HepG2 (cell line): Measurements from ENCODE around the gene DNM3. TPM values are rescaled to one million over a fixed set of nuclear protein-coding genes. Genes with fewer than 3 reads are reported as not detected.

Experiments
- ATAC-seq: fragments of 200-7000 bp; cut with Tn5 transposase; 3 replicates; pipeline ENCODE4 v1.9.1; 2020; ENCODE audit warnings: mild to moderate bottlenecking, moderate library complexity
- BruUV-seq: library from RNA; stranded (reverse); fragments of 400-500 nt; replicated peaks from 2 replicates; lab custom pipeline; 2021; lab: Mats Ljungman, UMichigan
- CTCF ChIA-PET: fragments of 300-600 bp; formaldehyde crosslinking; extraction: SDS; loops from one replicate; lab custom pipeline; 2021; ENCODE audit warnings: low total read pairs, inconsistent platforms, low intra/inter-chr PET ratio; lab: Yijun Ruan, JAX
- POLR2A ChIA-PET: fragments of 350-600 bp; sonication (Branson Sonifier 250); formaldehyde crosslinking; loops from one replicate; lab custom pipeline; 2020; ENCODE audit warnings: antibody characterized with exemption, inconsistent platforms; lab: Yijun Ruan, JAX
- DNase-seq: peaks from one replicate; pipeline ENCODE4 v3.0.0-alpha.2; 2015; ENCODE audit warnings: low spot score
- FAIRE-seq: peaks from 3 replicates; lab custom pipeline; 2011; peaks lifted over from hg19 to GRCh38; lab: Jason Lieb, UNC
- H2AFZ ChIP-seq: one replicate; pipeline ENCODE4 v1.6.1; 2011; ENCODE audit warnings: low read length, inconsistent platforms
- H3K27ac ChIP-seq: fragments of 300-600 bp; 3 replicates; pipeline ENCODE4 v1.8.0; 2011; ENCODE audit warnings: mixed run types, mild to moderate bottlenecking, mixed read lengths, low read length, inconsistent platforms; ENCODE audit not compliant: insufficient read depth; ENCODE audit errors: extremely low read length
- H3K27me3 ChIP-seq, 2 experiments: fragments of 200-600 bp in 1 of 2; 2 replicates in 1 of 2; 3 replicates in 1 of 2; pipeline versions ENCODE4 v1.6.0 to v1.8.0; 2011; ENCODE audit warnings: low read length in 2 of 2, mild to moderate bottlenecking in 2 of 2, moderate library complexity in 2 of 2, inconsistent platforms in 1 of 2; ENCODE audit not compliant: insufficient read depth in 2 of 2, control insufficient read depth in 1 of 2
- H3K36me3 ChIP-seq, 2 experiments: fragments of 200-600 bp in 1 of 2; replicated peaks in 1 of 2; 2 replicates in 1 of 2; 3 replicates in 1 of 2; pipeline versions ENCODE4 v1.5.1 to v1.8.0; 2011; ENCODE audit warnings: low read length in 2 of 2, inconsistent platforms in 1 of 2; ENCODE audit not compliant: insufficient read depth in 2 of 2, control insufficient read depth in 1 of 2
- H3K4me1 ChIP-seq: 2 replicates; pipeline ENCODE4 v1.5.1; 2012; ENCODE audit warnings: low read length, inconsistent platforms; ENCODE audit not compliant: insufficient read depth
- H3K4me2 ChIP-seq: 2 replicates; pipeline ENCODE4 v1.6.0; 2011; ENCODE audit warnings: low read depth, low read length, inconsistent platforms
- H3K4me3 ChIP-seq, 3 experiments: fragments of 200-600 bp in 1 of 3; sonication (generic), shearing (Covaris generic) in 1 of 3; replicated peaks in 1 of 3; 2 replicates each; pipeline ENCODE4 v1.5.1; 2011 to 2016; ENCODE audit warnings: low read length in 3 of 3, inconsistent platforms in 2 of 3, low read depth in 2 of 3, mild to moderate bottlenecking in 2 of 3, control low read depth in 1 of 3, mixed read lengths in 1 of 3; ENCODE audit not compliant: insufficient read depth in 1 of 3
- H3K79me2 ChIP-seq: one replicate; pipeline ENCODE4 v1.6.1; 2011; ENCODE audit warnings: low read length, inconsistent platforms; ENCODE audit not compliant: insufficient read depth
- H3K9ac ChIP-seq: 2 replicates; pipeline ENCODE4 v1.6.0; 2011; ENCODE audit warnings: mild to moderate bottlenecking, low read depth, low read length, inconsistent platforms; ENCODE audit not compliant: insufficient read depth
- H3K9me3 ChIP-seq: 2 replicates; pipeline ENCODE4 v1.5.1; 2012; ENCODE audit warnings: mild to moderate bottlenecking, low read length
- H4K20me1 ChIP-seq: 2 replicates; pipeline ENCODE4 v1.6.0; 2011; ENCODE audit warnings: inconsistent platforms, mild to moderate bottlenecking, low read length, moderate library complexity; ENCODE audit not compliant: insufficient read depth
- CEBPB ChIP-seq: IDR thresholded peaks from 2 replicates; pipeline ENCODE4 v1.6.1; 2011; ENCODE audit warnings: low read depth, low read length, improper control_type of control experiment, borderline replicate concordance
- ETV5 ChIP-seq: IDR thresholded peaks from 2 replicates; pipeline ENCODE4 v1.6.1; 2018; ENCODE audit warnings: missing biosample characterization, missing genetic modification reagents, inconsistent platforms, borderline replicate concordance
- FOXP1 ChIP-seq, 2 experiments: fragments of 450-650 bp in 1 of 2; IDR thresholded peaks; 2 replicates each; pipeline ENCODE4 v1.6.1; 2017 to 2018; ENCODE audit warnings: antibody characterized with exemption in 1 of 2
- GLI4 ChIP-seq: sonication (generic); formaldehyde crosslinking; IDR thresholded peaks from 2 replicates; pipeline ENCODE4 v1.5.1; 2020; ENCODE audit warnings: missing genetic modification reagents, mild to moderate bottlenecking, moderate library complexity, borderline replicate concordance
- PHF8 ChIP-seq: sonication (generic); formaldehyde crosslinking; IDR thresholded peaks from 2 replicates; pipeline ENCODE4 v1.5.0; 2020; ENCODE audit warnings: missing genetic modification reagents
- POGZ ChIP-seq: sonication (generic); formaldehyde crosslinking; IDR thresholded peaks from 2 replicates; pipeline ENCODE4 v1.4.0; 2020; ENCODE audit warnings: mild to moderate bottlenecking, missing genetic modification reagents
- PTBP1 ChIP-seq: fragments of 200-400 bp; formaldehyde crosslinking; IDR thresholded peaks from 2 replicates; pipeline ENCODE4 v1.6.1; 2018; ENCODE audit warnings: low read length, low read depth; ENCODE audit not compliant: poor library complexity, severe bottlenecking
- RBAK ChIP-seq: sonication (generic); formaldehyde crosslinking; IDR thresholded peaks from 2 replicates; pipeline ENCODE4 v1.5.1; 2020; ENCODE audit warnings: mild to moderate bottlenecking, missing genetic modification reagents
- REPIN1 ChIP-seq: sonication (generic); formaldehyde crosslinking; IDR thresholded peaks from 2 replicates; pipeline ENCODE4 v1.8.0; 2022; ENCODE audit warnings: missing genetic modification reagents, low read depth, mild to moderate bottlenecking, borderline replicate concordance
- RORA ChIP-seq: sonication (generic); formaldehyde crosslinking; IDR thresholded peaks from 2 replicates; pipeline ENCODE4 v1.5.0; 2020; ENCODE audit warnings: mild to moderate bottlenecking, missing genetic modification reagents, moderate library complexity
- SP4 ChIP-seq: sonication (generic); formaldehyde crosslinking; IDR thresholded peaks from 2 replicates; pipeline ENCODE4 v1.8.1; 2023; ENCODE audit warnings: mild to moderate bottlenecking, missing genetic modification reagents
- SPEN ChIP-seq: sonication (generic); formaldehyde crosslinking; IDR thresholded peaks from 2 replicates; pipeline ENCODE4 v1.5.1; 2020; ENCODE audit warnings: low read depth, mild to moderate bottlenecking, missing genetic modification reagents
- XBP1 ChIP-seq: sonication (generic); formaldehyde crosslinking; IDR thresholded peaks from 2 replicates; pipeline ENCODE4 v1.5.0; 2020; ENCODE audit warnings: missing genetic modification reagents
- ZNF317 ChIP-seq: sonication (generic); formaldehyde crosslinking; IDR thresholded peaks from 2 replicates; pipeline ENCODE4 v1.5.0; 2020; ENCODE audit warnings: mild to moderate bottlenecking, missing genetic modification reagents
- ZNF343 ChIP-seq: sonication (generic); formaldehyde crosslinking; IDR thresholded peaks from 2 replicates; pipeline ENCODE4 v1.4.0; 2020; ENCODE audit warnings: mild to moderate bottlenecking, missing genetic modification reagents
- ZNF564 ChIP-seq: sonication (generic); formaldehyde crosslinking; IDR thresholded peaks from 2 replicates; pipeline ENCODE4 v1.8.1; 2023; ENCODE audit warnings: mild to moderate bottlenecking, missing genetic modification reagents
- in situ Hi-C: cut with HindIII; loops from 2 replicates; pipeline ENCODE4 v1.10.0; 2017; ENCODE audit warnings: low pct_unique_long_range_greater_than_20kb; ENCODE audit not compliant: extremely low pct_ligation_motif_present
- intact Hi-C: fragments of 100-400 bp; cut with micrococcal nuclease; formaldehyde crosslinking; loops from one replicate; pipeline ENCODE4 v1.10.0; 2022; ENCODE audit not compliant: unreplicated experiment
- polyA plus RNA-seq, 8 experiments: library from polyadenylated mRNA; depleted of rRNA in 3 of 8; stranded (reverse) in 7 of 8; unstranded in 1 of 8; fragments of >200 nt; fragmentation: Illumina TruSeq in 4 of 8; extraction: Trizol in 4 of 8; gene quantifications; 2 replicates each; pipeline versions ENCODE4 v1.2.1 to v1.2.3, GENCODE V29; 2011 to 2016; ENCODE audit warnings: low read depth in 4 of 8, missing spikeins in 1 of 8, mixed read lengths in 1 of 8; ENCODE audit not compliant: insufficient read depth in 1 of 8
- total RNA-seq, 5 experiments: library from RNA; depleted of rRNA; stranded (reverse); fragments of >200 nt; fragmentation: Illumina TruSeq; extraction: Trizol; gene quantifications; 2 replicates each; pipeline ENCODE4 v1.2.3, GENCODE V29; 2016; ENCODE audit warnings: low read depth in 1 of 5
- TF ChIP-seq, protein P1 (sequence below): IDR thresholded peaks from 2 replicates; pipeline ENCODE4 v1.6.1; 2012; ENCODE audit warnings: low read length, improper control_type of control experiment
- TF ChIP-seq, protein P2 (sequence below): sonication (generic); formaldehyde crosslinking; IDR thresholded peaks from 2 replicates; pipeline ENCODE4 v1.5.1; 2020; ENCODE audit warnings: mild to moderate bottlenecking, moderate library complexity, missing genetic modification reagents
- TF ChIP-seq, protein P3 (sequence below): sonication (generic); formaldehyde crosslinking; IDR thresholded peaks from 2 replicates; pipeline ENCODE4 v1.5.1; 2020; ENCODE audit warnings: missing genetic modification reagents, mild to moderate bottlenecking, borderline replicate concordance

Gene DNM3
- total and polyA plus RNA-seq, 2 of the 13 experiments (the other 11 are each of a cell fraction or from before 2014, with no cell fraction given): 0.05 TPM; not detected in 1

DNA sequence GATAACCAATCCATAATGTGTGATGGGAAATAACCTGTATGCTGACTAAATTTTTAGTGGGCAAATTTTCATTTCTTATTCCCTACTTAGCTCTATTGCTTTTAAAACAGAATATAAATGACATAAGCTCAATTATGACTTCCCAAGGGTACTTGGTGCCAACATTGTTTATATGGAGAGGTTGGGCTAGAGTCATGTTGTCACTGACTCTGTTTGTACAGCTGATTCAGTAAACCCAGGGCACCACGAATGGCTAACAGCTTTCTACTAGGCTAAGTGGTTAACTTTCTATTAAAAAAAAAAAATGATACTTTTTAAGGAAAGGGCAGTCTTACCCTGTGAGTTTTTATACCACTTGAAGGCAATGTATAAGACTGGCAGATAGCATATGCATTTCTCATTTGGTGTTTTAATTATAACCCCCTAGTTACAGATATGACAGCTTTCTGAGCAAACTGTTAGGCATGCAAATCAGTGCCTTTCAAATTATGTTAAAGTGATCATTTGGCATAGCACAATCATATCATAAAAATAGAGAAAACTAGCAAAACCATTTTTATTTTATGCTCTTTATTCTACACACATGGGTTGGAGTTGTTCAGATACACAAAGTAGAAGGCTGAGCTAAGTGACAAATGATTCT is 147.1 kb downstream of the DNM3 start (continued):
- no peak for TF ChIP-seq CEBPB
- TF ChIP-seq ETV5: no peak
- TF ChIP-seq PHF8 (CRISPR knock-in tag): no peak
- TF ChIP-seq, all 625 proteins: peak for 0

DNA sequence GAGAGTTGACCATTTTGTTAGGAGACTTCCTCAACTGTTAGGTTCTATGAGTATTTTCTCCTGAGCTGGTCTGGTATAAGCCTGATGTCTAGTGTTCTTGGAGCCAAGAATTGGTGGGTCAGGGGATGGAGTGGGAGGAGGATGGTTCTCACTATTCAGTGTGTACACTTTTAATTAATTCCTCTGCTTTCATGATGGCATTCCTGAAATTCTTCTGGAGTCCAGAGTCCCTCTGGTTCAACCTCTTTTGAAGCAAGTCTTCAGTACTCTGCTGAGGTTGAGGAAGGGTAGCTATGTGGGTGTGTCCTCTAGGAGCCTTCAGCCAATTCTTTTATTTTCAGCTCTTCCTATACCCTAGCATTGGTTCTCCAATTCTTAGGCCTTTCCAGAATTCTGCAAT is 149.1 kb downstream of the DNM3 start:
- ChIA-PET CTCF (no interaction called here), POLR2A (no interaction called here)
- H3K36me3 ChIP-seq: no peaks in the 10 kb centered on the region
- in situ Hi-C loops: no loop called here
- no TSS peak for BruUV-seq
- ATAC-seq (no peak), DNase-seq (no peak), FAIRE-seq (no peak)
- no peaks in the 10 kb centered on the region for H3K79me2 ChIP-seq
- H4K20me1 ChIP-seq: no peaks in the 10 kb centered on the region
- no peak overlapping the region for H3K27ac ChIP-seq
- no peak overlapping the region for H3K4me2 ChIP-seq
- H2AFZ ChIP-seq: no peak overlapping the region
- no peaks in the 10 kb centered on the region; a peak in 1 of 5 replicates for H3K27me3 ChIP-seq
- intact Hi-C loops: no loop called here
- no peak overlapping the region for H3K9ac ChIP-seq
- H3K4me1 ChIP-seq: no peaks in the 10 kb centered on the region
- no peak overlapping the region for H3K4me3 ChIP-seq
- H3K9me3 ChIP-seq: no peaks in the 10 kb centered on the region
- TF ChIP-seq SPEN (CRISPR knock-in tag): no peak
- TF ChIP-seq GLI4 (CRISPR knock-in tag): no peak
- no peak for TF ChIP-seq ZNF317 (CRISPR knock-in tag)
- TF ChIP-seq, protein P1, sequence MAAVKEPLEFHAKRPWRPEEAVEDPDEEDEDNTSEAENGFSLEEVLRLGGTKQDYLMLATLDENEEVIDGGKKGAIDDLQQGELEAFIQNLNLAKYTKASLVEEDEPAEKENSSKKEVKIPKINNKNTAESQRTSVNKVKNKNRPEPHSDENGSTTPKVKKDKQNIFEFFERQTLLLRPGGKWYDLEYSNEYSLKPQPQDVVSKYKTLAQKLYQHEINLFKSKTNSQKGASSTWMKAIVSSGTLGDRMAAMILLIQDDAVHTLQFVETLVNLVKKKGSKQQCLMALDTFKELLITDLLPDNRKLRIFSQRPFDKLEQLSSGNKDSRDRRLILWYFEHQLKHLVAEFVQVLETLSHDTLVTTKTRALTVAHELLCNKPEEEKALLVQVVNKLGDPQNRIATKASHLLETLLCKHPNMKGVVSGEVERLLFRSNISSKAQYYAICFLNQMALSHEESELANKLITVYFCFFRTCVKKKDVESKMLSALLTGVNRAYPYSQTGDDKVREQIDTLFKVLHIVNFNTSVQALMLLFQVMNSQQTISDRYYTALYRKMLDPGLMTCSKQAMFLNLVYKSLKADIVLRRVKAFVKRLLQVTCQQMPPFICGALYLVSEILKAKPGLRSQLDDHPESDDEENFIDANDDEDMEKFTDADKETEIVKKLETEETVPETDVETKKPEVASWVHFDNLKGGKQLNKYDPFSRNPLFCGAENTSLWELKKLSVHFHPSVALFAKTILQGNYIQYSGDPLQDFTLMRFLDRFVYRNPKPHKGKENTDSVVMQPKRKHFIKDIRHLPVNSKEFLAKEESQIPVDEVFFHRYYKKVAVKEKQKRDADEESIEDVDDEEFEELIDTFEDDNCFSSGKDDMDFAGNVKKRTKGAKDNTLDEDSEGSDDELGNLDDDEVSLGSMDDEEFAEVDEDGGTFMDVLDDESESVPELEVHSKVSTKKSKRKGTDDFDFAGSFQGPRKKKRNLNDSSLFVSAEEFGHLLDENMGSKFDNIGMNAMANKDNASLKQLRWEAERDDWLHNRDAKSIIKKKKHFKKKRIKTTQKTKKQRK: no peak
- no peak for TF ChIP-seq SP4 (CRISPR knock-in tag)
- TF ChIP-seq REPIN1 (CRISPR knock-in tag): no peak
- no peak for TF ChIP-seq ZNF564 (CRISPR knock-in tag)
- TF ChIP-seq XBP1: no peak
- no peak for TF ChIP-seq ZNF343 (CRISPR knock-in tag)
- no peak for TF ChIP-seq FOXP1 (IDR thresholded peaks at IDR 0.05)
- no peak for TF ChIP-seq FOXP1 (CRISPR knock-in tag; IDR thresholded peaks at IDR 0.05)
- TF ChIP-seq, protein P2, sequence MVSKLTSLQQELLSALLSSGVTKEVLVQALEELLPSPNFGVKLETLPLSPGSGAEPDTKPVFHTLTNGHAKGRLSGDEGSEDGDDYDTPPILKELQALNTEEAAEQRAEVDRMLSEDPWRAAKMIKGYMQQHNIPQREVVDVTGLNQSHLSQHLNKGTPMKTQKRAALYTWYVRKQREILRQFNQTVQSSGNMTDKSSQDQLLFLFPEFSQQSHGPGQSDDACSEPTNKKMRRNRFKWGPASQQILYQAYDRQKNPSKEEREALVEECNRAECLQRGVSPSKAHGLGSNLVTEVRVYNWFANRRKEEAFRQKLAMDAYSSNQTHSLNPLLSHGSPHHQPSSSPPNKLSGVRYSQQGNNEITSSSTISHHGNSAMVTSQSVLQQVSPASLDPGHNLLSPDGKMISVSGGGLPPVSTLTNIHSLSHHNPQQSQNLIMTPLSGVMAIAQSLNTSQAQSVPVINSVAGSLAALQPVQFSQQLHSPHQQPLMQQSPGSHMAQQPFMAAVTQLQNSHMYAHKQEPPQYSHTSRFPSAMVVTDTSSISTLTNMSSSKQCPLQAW: no peak
- no peak for TF ChIP-seq PTBP1
- TF ChIP-seq RORA (CRISPR knock-in tag): no peak
- TF ChIP-seq RBAK (CRISPR knock-in tag): no peak
- TF ChIP-seq POGZ (CRISPR knock-in tag): no peak
- TF ChIP-seq, protein P3, sequence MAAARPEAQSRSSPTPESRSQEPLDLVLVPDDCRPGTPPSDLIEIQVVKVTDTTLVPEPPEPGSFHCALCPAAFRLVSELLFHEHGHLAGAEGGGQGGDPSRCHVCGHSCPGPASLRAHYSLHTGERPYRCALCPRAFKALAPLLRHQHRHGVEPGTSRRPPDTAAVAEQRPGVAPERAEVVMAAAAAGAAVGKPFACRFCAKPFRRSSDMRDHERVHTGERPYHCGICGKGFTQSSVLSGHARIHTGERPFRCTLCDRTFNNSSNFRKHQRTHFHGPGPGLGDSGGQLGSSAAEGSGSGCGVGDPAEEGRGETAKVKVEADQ (CRISPR knock-in tag): no peak
